ENCODE results near the gene APOBEC3C. TPM values are rescaled to one million over a fixed set of nuclear protein-coding genes. Genes with fewer than 3 reads are reported as not detected.
"Not testable (repeated sequence)": the region's sequence is repeated elsewhere in the genome, so short reads cannot be mapped to it uniquely, and the experiment has no call there.

The APOBEC3C gene
- polyA plus RNA-seq, 1 of the 3 experiments (the other 2 are of a cell fraction), result 11.7 TPM

- Histone ChIP-seq H2AFZ (ENCODE audit: low read depth) (no peak overlapping the region), H3K9ac (no peak overlapping the region), H3K9me2 (no peaks in the 10 kb centered on the region), H3K79me2 (ENCODE audit: insufficient read depth) (no peaks in the 10 kb centered on the region), H3K4me1 (ENCODE audit: control insufficient read depth in 1 of 2, insufficient read depth in 2 of 2, low read depth in 1 of 2, low read length in 1 of 2) (no peaks in the 10 kb centered on the region; a peak in 1 of 4 replicates), H3K9me3 (no peaks in the 10 kb centered on the region), H4K20me1 (ENCODE audit: insufficient read depth) (no peaks in the 10 kb centered on the region), H3K4me3 (ENCODE audit: low read depth in 2 of 2, low read length in 1 of 2) (no peak overlapping the region), H3K27me3 (ENCODE audit: insufficient read depth) (no peaks in the 10 kb centered on the region), H3K36me3 (replicated peaks in 1 of 2; ENCODE audit: control insufficient read depth in 1 of 2, insufficient read depth in 2 of 2, low read length in 1 of 2) (no peaks in the 10 kb centered on the region), H3K27ac (ENCODE audit: low read depth in 2 of 2, low read length in 1 of 2) (no peak overlapping the region), H3F3A (replicated peaks; ENCODE audit: insufficient read depth) (no peaks in the 10 kb centered on the region), H3K4me2 (no peak overlapping the region)
- no CpG with 5 or more reads among the region's 6 CpGs for WGBS (ENCODE audit: low lambda C conversion rate)
- no peak for TF ChIP-seq ZBTB33 (IDR thresholded peaks at IDR 0.05; ENCODE audit: borderline replicate concordance, low read depth)
- TF ChIP-seq FOXJ3 (CRISPR knock-in tag; IDR thresholded peaks at IDR 0.05), result no peak
- TF ChIP-seq TEAD4 (IDR thresholded peaks at IDR 0.05; ENCODE audit: borderline replicate concordance, insufficient read depth), result no peak
- ChIA-PET CTCF (no interaction called here), POLR2A (no interaction called here)
- DNase-seq, result no peak
Measured at GRCh38 chr22:38989466-38989865, 24.6 kb upstream of the APOBEC3C start.

- H3K27me3 ChIP-seq (ENCODE audit: insufficient read depth); H3K4me1 ChIP-seq (ENCODE audit: control insufficient read depth in 1 of 2, insufficient read depth in 2 of 2, low read depth in 1 of 2, low read length in 1 of 2); H3K9ac ChIP-seq; DNase-seq; H3K36me3 ChIP-seq (replicated peaks in 1 of 2; ENCODE audit: control insufficient read depth in 1 of 2, insufficient read depth in 2 of 2, low read length in 1 of 2); CTCF ChIA-PET; H3K27ac ChIP-seq (ENCODE audit: low read depth in 2 of 2, low read length in 1 of 2); H3K9me2 ChIP-seq; H2AFZ ChIP-seq (ENCODE audit: low read depth); POLR2A ChIA-PET; H4K20me1 ChIP-seq (ENCODE audit: insufficient read depth); H3K79me2 ChIP-seq (ENCODE audit: insufficient read depth); H3K4me2 ChIP-seq; H3K4me3 ChIP-seq (ENCODE audit: low read depth in 2 of 2, low read length in 1 of 2); H3K9me3 ChIP-seq; H3F3A ChIP-seq (replicated peaks; ENCODE audit: insufficient read depth): not testable (repeated sequence)
- 60% methylated on average over 1 of the region's 12 CpGs for WGBS (ENCODE audit: low lambda C conversion rate)
Measured at GRCh38 chr22:38992871-38993371, 21.1 kb upstream of the APOBEC3C start.

- Histone ChIP-seq H3F3A (replicated peaks; ENCODE audit: insufficient read depth) (no peaks in the 10 kb centered on the region), H3K4me2 (no peak overlapping the region), H3K9ac (no peak overlapping the region), H3K27ac (ENCODE audit: low read depth in 2 of 2, low read length in 1 of 2) (no peak overlapping the region), H3K4me3 (ENCODE audit: low read depth in 2 of 2, low read length in 1 of 2) (no peak overlapping the region), H4K20me1 (ENCODE audit: insufficient read depth) (no peaks in the 10 kb centered on the region), H3K9me2 (no peaks in the 10 kb centered on the region), H3K9me3 (no peaks in the 10 kb centered on the region), H3K36me3 (replicated peaks in 1 of 2; ENCODE audit: control insufficient read depth in 1 of 2, insufficient read depth in 2 of 2, low read length in 1 of 2) (no peaks in the 10 kb centered on the region), H3K4me1 (ENCODE audit: control insufficient read depth in 1 of 2, insufficient read depth in 2 of 2, low read depth in 1 of 2, low read length in 1 of 2) (no peaks in the 10 kb centered on the region; a peak in 1 of 4 replicates), H3K79me2 (ENCODE audit: insufficient read depth) (no peaks in the 10 kb centered on the region), H2AFZ (ENCODE audit: low read depth) (no peak overlapping the region), H3K27me3 (ENCODE audit: insufficient read depth) (no peaks in the 10 kb centered on the region; the same call in 1 of the 2 replicates)
- POLR2A ChIA-PET, result no interaction called here
- CTCF ChIA-PET, result interaction anchor here (0.8 to 1.0 kb wide), 3 partner anchors 126 to 230 kb away, joined by 3 read pairs; no protein-coding TSS in a partner anchor
- no peak for DNase-seq
- 66% methylated on average over 4 of the region's 6 CpGs for WGBS (ENCODE audit: low lambda C conversion rate)
- no peak for TF ChIP-seq FOSL2 (IDR thresholded peaks at IDR 0.05; ENCODE audit: borderline replicate concordance, low read depth)
- TF ChIP-seq JUND (IDR thresholded peaks at IDR 0.05), result no peak
- TF ChIP-seq RFX5 (IDR thresholded peaks at IDR 0.05; ENCODE audit: low read length), result no peak
Measured at GRCh38 chr22:38996105-38996504, 18.0 kb upstream of the APOBEC3C start.
